GM21619 (cell line): ENCODE data around the gene IL7R.

Experiments
- ATAC-seq: cut with Tn5 transposase; IDR thresholded peaks from one replicate; pipeline ENCODE4 v1.9.1; 2021; ENCODE audit not compliant: unreplicated experiment

The IL7R gene

GRCh38 chr5:35903631-35904203, 47.0 kb downstream of the IL7R start:
- ATAC-seq: no peak

- ATAC-seq: peak; percentile 51
Measured at GRCh38 chr5:35904443-35905132, 47.9 kb downstream of the IL7R start.

GRCh38 chr5:35908228-35908627, 51.5 kb downstream of the IL7R start:
- ATAC-seq: no peak

- ATAC-seq: no peak
Measured at GRCh38 chr5:35908814-35909213, 52.1 kb downstream of the IL7R start.

GRCh38 chr5:35919191-35919590, 62.5 kb downstream of the IL7R start:
- no peak for ATAC-seq

GRCh38 chr5:35920890-35921289, 64.2 kb downstream of the IL7R start:
- no peak for ATAC-seq

GRCh38 chr5:35921930-35922329, 65.2 kb downstream of the IL7R start:
- ATAC-seq: no peak

- no peak for ATAC-seq
Measured at GRCh38 chr5:35922468-35922867, 65.8 kb downstream of the IL7R start.

GRCh38 chr5:35924122-35924949, 67.6 kb downstream of the IL7R start:
- no peak for ATAC-seq

- ATAC-seq: peak; percentile 70
Measured at GRCh38 chr5:35924950-35925722, 68.4 kb downstream of the IL7R start.

GRCh38 chr5:35926389-35927051, 69.8 kb downstream of the IL7R start:
- peak; percentile 60 for ATAC-seq
